ENCODE measurements around the gene IL2RG. TPM values are rescaled to one million over a fixed set of nuclear protein-coding genes. Genes with fewer than 3 reads are reported as not detected.

IL2RG gene
- total RNA-seq, 3 donors from 2014 or later, result 5.1 to 10.8 (median 8.0) TPM

DNA sequence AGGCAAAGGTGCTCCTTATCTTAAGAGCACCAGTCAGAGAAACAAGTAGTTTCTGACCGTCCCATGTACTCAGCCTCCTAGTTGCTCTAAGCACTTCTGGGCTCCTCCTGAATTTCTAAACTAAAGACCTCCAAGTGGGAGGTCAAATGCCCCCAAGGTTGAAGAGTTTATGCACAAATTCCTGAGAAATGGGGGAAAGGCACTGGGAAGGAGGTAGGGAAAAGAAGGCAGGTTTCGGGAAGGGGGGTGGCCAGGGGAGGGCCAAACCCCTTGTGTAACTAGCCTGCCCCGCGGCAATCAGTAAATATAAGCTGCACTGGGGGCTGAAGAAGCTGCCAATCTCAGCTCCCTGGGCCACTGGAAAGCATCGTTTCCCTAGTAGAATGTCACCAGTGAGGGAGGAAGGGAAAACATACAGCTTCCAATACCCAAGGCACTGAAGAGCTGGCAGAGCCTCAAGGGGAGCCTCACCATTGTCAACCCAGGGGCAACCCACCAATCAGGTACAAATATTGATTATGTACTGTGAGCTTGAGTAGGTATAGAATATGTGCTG lies 12.3 kb downstream of the IL2RG start:
- H3K36me3 ChIP-seq, result no peaks in the 10 kb centered on the region
- peak overlapping the region in 1 of 2 donors; percentile 9 for H3K27ac ChIP-seq
- H3K9me3 ChIP-seq, result no peaks in the 10 kb centered on the region
- H3K27me3 ChIP-seq, result peaks cover 0 to 78% of the 10 kb centered on the region in 2 donors
- intact Hi-C loops (cut with DNase I; ENCODE audit: low total_unique reads), result no loop called here
- TF ChIP-seq POLR2A (IDR thresholded peaks at IDR 0.05) (no peak), CTCF (IDR thresholded peaks at IDR 0.05) (no peak), POLR2AphosphoS5 (IDR thresholded peaks at IDR 0.05) (no peak)
- peak overlapping the region in 1 of 3 donors; percentile 62 for H3K4me3 ChIP-seq
- no peak for DNase-seq (ENCODE audit: low spot score in 2 of 2)
- H3K4me1 ChIP-seq, result no peaks in the 10 kb centered on the region

DNA sequence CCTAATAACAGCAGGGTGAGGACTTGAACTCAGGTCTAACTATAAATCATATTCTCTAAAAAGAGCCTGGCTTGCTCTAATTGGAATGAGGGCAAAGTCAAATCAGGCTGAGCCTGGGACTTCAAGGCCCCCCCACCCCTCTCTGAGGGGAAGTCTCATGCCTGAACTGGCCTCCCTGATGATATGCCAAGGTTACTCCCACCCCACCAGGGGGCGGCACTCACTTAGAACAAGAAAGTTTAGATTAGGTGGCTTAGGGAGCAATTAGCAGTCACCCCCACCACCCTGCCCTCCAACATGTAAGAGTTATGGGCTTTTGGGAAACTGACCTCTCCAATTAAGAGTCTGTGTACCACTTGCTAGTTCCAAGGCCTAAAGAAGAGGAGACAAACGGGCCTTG lies 13.1 kb downstream of the IL2RG start:
- intact Hi-C loops (cut with DNase I; ENCODE audit: low total_unique reads), result no loop called here
- H3K4me3 ChIP-seq, result peak overlapping the region in 1 of 3 donors; percentile 62
- no peaks in the 10 kb centered on the region for H3K9me3 ChIP-seq
- no peaks in the 10 kb centered on the region for H3K4me1 ChIP-seq
- DNase-seq (ENCODE audit: low spot score in 2 of 2), result peak in 1 of 2 donors; percentile 51
- peaks cover 0 to 73% of the 10 kb centered on the region in 2 donors for H3K27me3 ChIP-seq
- peak in 1 of 3 donors; percentile 13 for TF ChIP-seq CTCF (IDR thresholded peaks at IDR 0.05)
- no peak for TF ChIP-seq POLR2AphosphoS5 (IDR thresholded peaks at IDR 0.05)
- no peak overlapping the region for H3K27ac ChIP-seq
- H3K36me3 ChIP-seq, result no peaks in the 10 kb centered on the region

DNA sequence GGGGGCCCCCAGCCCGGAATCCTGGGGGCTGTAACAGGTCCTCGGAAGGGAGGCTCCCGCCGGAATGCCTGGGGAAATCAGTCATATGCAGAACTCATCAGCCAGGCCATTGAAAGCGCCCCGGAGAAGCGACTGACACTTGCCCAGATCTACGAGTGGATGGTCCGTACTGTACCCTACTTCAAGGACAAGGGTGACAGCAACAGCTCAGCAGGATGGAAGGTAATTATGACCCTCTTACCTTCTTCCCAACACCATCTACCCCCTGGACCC lies 14.7 kb downstream of the IL2RG start:
- DNase-seq (ENCODE audit: low spot score in 2 of 2), result no peak
- H3K4me1 ChIP-seq, result no peaks in the 10 kb centered on the region
- peaks cover 0 to 61% of the 10 kb centered on the region in 2 donors for H3K27me3 ChIP-seq
- no peaks in the 10 kb centered on the region for H3K36me3 ChIP-seq
- intact Hi-C loops (cut with DNase I; ENCODE audit: low total_unique reads), result no loop called here
- peak overlapping the region; percentile 80 to 85 for H3K27ac ChIP-seq
- H3K9me3 ChIP-seq, result no peaks in the 10 kb centered on the region
- H3K4me3 ChIP-seq, result peak overlapping the region; percentile 56 to 73 (median 62)
- TF ChIP-seq CTCF (IDR thresholded peaks at IDR 0.05), result no peak
- no peak for TF ChIP-seq POLR2AphosphoS5 (IDR thresholded peaks at IDR 0.05)
- TF ChIP-seq POLR2A (IDR thresholded peaks at IDR 0.05), result no peak

DNA sequence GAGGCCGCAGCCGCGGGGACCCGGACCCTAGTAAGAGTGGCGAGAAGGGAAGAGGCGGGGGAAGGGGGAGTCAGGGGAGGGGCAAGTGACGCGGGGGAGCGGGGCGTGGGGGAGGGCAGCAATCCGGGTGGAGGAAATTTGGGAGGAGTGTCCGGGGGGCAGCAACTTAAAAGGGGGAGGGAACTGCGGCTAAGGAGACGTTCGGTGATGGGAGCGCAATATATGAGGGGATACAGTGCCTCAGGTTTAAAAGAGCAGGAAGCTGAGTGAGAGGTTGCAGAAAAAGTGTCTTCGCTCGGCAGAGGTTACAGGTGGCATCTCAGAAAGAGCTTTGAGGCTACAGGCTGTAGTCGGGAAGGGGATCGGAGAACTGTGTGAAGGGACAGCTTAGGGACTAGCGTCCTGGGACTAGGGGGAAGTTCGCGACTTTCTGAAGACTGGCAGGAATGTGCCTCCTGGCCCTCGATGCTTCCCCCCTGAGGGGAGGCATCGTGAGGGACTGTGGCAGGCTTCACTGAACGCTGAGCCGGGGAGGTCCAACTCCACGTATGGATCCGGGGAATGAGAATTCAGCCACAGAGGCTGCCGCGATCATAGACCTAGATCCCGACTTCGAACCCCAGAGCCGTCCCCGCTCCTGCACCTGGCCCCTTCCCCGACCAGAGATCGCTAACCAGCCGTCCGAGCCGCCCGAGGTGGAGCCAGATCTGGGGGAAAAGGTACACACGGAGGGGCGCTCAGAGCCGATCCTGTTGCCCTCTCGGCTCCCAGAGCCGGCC lies 15.2 kb downstream of the IL2RG start:
- Histone ChIP-seq H3K9me3 (no peaks in the 10 kb centered on the region), H3K4me3 (peak overlapping the region; percentile 56 to 73 (median 62)), H3K36me3 (no peaks in the 10 kb centered on the region), H3K27me3 (peaks cover 0 to 56% of the 10 kb centered on the region in 2 donors), H3K27ac (peak overlapping the region; percentile 80 to 85), H3K4me1 (no peaks in the 10 kb centered on the region)
- intact Hi-C loops (cut with DNase I; ENCODE audit: low total_unique reads), result no loop called here
- peak in 1 of 2 donors; percentile 56 for DNase-seq (ENCODE audit: low spot score in 2 of 2)
- TF ChIP-seq CTCF (IDR thresholded peaks at IDR 0.05), result no peak
- TF ChIP-seq POLR2AphosphoS5 (IDR thresholded peaks at IDR 0.05), result no peak
- TF ChIP-seq POLR2A (IDR thresholded peaks at IDR 0.05), result no peak

DNA sequence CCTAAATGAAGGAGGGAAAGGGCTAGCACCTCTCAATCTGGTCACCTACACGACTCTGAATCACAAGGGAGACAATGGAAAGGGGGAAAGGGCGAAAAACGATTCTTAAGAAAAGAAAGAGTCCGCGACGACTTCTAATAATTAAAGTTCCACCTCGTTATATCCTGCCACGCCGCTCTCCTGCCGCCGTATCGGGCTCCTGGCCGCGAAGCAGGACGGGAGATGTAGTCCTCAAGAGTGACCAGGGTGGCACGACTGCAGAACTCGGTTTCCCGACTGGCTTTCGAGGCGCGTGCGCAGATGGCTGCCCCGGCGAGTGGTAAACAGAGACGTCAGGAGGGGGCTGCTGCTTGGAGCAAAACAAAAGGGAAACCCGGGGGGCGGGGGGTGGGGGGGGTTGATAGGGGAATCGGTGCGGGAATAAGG lies 15.8 kb downstream of the IL2RG start, which contains the start of gene FOXO4:
Gene FOXO4 (plus strand): TSS at position 297 of the 426 bp plus-strand sequence. CDS start 678 bp downstream, outside the sequence.
- Histone ChIP-seq H3K36me3 (no peaks in the 10 kb centered on the region), H3K27ac (peak within 1 kb of the TSS; percentile 80 to 85), H3K4me3 (peak within 1 kb of the TSS; percentile 56 to 73 (median 62)), H3K27me3 (peaks cover 0 to 50% of the 10 kb centered on the region in 2 donors), H3K4me1 (no peaks in the 10 kb centered on the region), H3K9me3 (no peaks in the 10 kb centered on the region)
- intact Hi-C loops (cut with DNase I; ENCODE audit: low total_unique reads), result no loop called here
- DNase-seq (ENCODE audit: low spot score in 2 of 2), result peak; percentile 84 to 89
- TF ChIP-seq POLR2A (IDR thresholded peaks at IDR 0.05) (peak; percentile 23), POLR2AphosphoS5 (IDR thresholded peaks at IDR 0.05) (peak in 1 of 3 donors; percentile 43), CTCF (IDR thresholded peaks at IDR 0.05) (no peak)
